K562 (cell line): ENCODE data around the gene IRF2BP2. TPM values are rescaled to one million over a fixed set of nuclear protein-coding genes. Genes with fewer than 3 reads are reported as not detected.

ENCODE experiments used
- CHD7 ChIP-seq: fragments of 200-600 bp; sonication (generic); IDR thresholded peaks from one replicate; pipeline ENCODE4 v1.6.1; 2012; ENCODE audit warnings: mild to moderate bottlenecking, low read depth, low read length, inconsistent platforms
- E2F3 ChIP-seq: fragments of 250-450 bp; sonication (Bioruptor Pico); IDR thresholded peaks from 2 replicates; pipeline ENCODE4 v1.4.0; 2020; ENCODE audit warnings: mild to moderate bottlenecking
- E2F4 ChIP-seq: sonication (generic); formaldehyde crosslinking; IDR thresholded peaks from 2 replicates; pipeline ENCODE4 v1.8.0; 2022; ENCODE audit warnings: mild to moderate bottlenecking, low read depth, missing genetic modification reagents
- GTF2B ChIP-seq: IDR thresholded peaks from 2 replicates; pipeline ENCODE4 v1.6.1; 2011; ENCODE audit not compliant: insufficient read length; ENCODE audit errors: extremely low read depth
- PTBP1 ChIP-seq: fragments of 200-400 bp; formaldehyde crosslinking; IDR thresholded peaks from 2 replicates; pipeline ENCODE4 v1.6.1; 2017; ENCODE audit warnings: low read depth, low read length
- THRA ChIP-seq: fragments of 450-650 bp; IDR thresholded peaks from 2 replicates; pipeline ENCODE4 v1.6.1; 2017; ENCODE audit warnings: mild to moderate bottlenecking, moderate library complexity
- TOE1 ChIP-seq, 2 experiments: fragments of 450-650 bp in 1 of 2; sonication (generic) in 1 of 2; formaldehyde crosslinking in 1 of 2; IDR thresholded peaks; 2 replicates each; pipeline versions ENCODE4 v1.7.1 to v1.8.0; 2016 to 2022; ENCODE audit warnings: borderline replicate concordance in 2 of 2, mild to moderate bottlenecking in 2 of 2, antibody characterized with exemption in 1 of 2, inconsistent platforms in 1 of 2, low read depth in 1 of 2, missing genetic modification reagents in 1 of 2, moderate library complexity in 1 of 2
- ZNF263 ChIP-seq: sonication (generic); formaldehyde crosslinking; IDR thresholded peaks from 2 replicates; pipeline ENCODE4 v1.8.0; 2022; ENCODE audit warnings: mild to moderate bottlenecking, missing genetic modification reagents, borderline replicate concordance
- ZNF707 ChIP-seq: fragments of 250-450 bp; sonication (Bioruptor Pico); conservative IDR thresholded peaks from 2 replicates; pipeline ENCODE4 v1.8.0; 2022; ENCODE audit warnings: inconsistent platforms, mild to moderate bottlenecking, moderate library complexity
- polyA plus RNA-seq, 8 experiments: library from polyadenylated mRNA; depleted of rRNA in 4 of 8; stranded (reverse) in 5 of 8; unstranded in 3 of 8; fragments of >200 nt; fragmentation: Nextera tagmentation in 2 of 8; fragmentation: Illumina TruSeq in 1 of 8; extraction: Ambion mirVana in 2 of 8; extraction: Trizol in 1 of 8; gene quantifications; 2 replicates each; pipeline versions ENCODE4 v1.2.1 to v1.2.3, GENCODE V29; 2011 to 2014; ENCODE audit warnings: inconsistent platforms in 1 of 8, missing spikeins in 1 of 8
- total RNA-seq, 7 experiments: library from RNA; depleted of rRNA in 6 of 7; stranded (reverse); fragments of >200 nt in 6 of 7; fragmentation: Illumina TruSeq in 2 of 7; extraction: Trizol in 2 of 7; gene quantifications; 2 replicates each; pipeline versions ENCODE4 v1.2.1 to v1.2.3, GENCODE V29; 2011 to 2021; ENCODE audit warnings: low replicate concordance in 1 of 7

The IRF2BP2 gene
- total and polyA plus RNA-seq, 9 of the 15 experiments (the other 6 are each of a cell fraction or from before 2014, with no cell fraction given), result 7.7 to 68.6 (median 22.1) TPM

- TF ChIP-seq ZNF707 (CRISPR knock-in tag) (no peak), CHD7 (no peak), TOE1 (IDR thresholded peaks at IDR 0.05; ENCODE audit: borderline replicate concordance) (no peak), TOE1 (CRISPR knock-in tag; IDR thresholded peaks at IDR 0.05; ENCODE audit: borderline replicate concordance, low read depth) (no peak), PTBP1 (no peak), GTF2B (no peak), E2F4 (0 out of 2 replicates have a peak, but pooled peaks have one; percentile 16), E2F3 (peak; percentile 88), ZNF263 (CRISPR knock-in tag) (0 out of 2 replicates have a peak, but pooled peaks have one; percentile 39), THRA (no peak)
Observed at GRCh38 chr1:234599617-234600417, 10.2 kb downstream of the IRF2BP2 start (continued).
